AG10803 (cell line): Measurements from ENCODE around the gene SERPINB11.
"Not testable (repeated sequence)": the region's sequence is repeated elsewhere in the genome, so short reads cannot be mapped to it uniquely, and the experiment has no call there.

Experiments used
- DNase-seq: peaks from one replicate; pipeline ENCODE4 v3.0.0; 2010; ENCODE audit warnings: low read depth
- H3K4me3 ChIP-seq: 2 replicates; pipeline ENCODE4 v1.5.1; 2011; ENCODE audit warnings: mild to moderate bottlenecking, low read length, control low read depth
- CTCF ChIP-seq: conservative IDR thresholded peaks from 2 replicates; pipeline ENCODE4 v1.5.1; 2011; ENCODE audit warnings: mild to moderate bottlenecking, low read length, control low read depth, inconsistent platforms

SERPINB11 gene

GRCh38 chr18:63757541-63757940, 54.8 kb downstream of the SERPINB11 start:
- no peak overlapping the region for H3K4me3 ChIP-seq
- DNase-seq, result peak; percentile 56
- no peak for TF ChIP-seq CTCF

- no peak for DNase-seq
- no peak for TF ChIP-seq CTCF
- no peak overlapping the region for H3K4me3 ChIP-seq
Observed at GRCh38 chr18:63758615-63759240, 56.0 kb downstream of the SERPINB11 start.

GRCh38 chr18:63759786-63760185, 57.0 kb downstream of the SERPINB11 start:
- not testable (repeated sequence) for DNase-seq, H3K4me3 ChIP-seq

GRCh38 chr18:63762518-63762917, 59.8 kb downstream of the SERPINB11 start:
- no peak overlapping the region for H3K4me3 ChIP-seq
- DNase-seq, result peak; percentile 81
- no peak for TF ChIP-seq CTCF

GRCh38 chr18:63763831-63764600, 61.3 kb downstream of the SERPINB11 start:
- TF ChIP-seq CTCF, result no peak
- peak; percentile 47 for DNase-seq
- H3K4me3 ChIP-seq, result no peak overlapping the region

GRCh38 chr18:63765837-63766236, 63.1 kb downstream of the SERPINB11 start:
- no peak overlapping the region for H3K4me3 ChIP-seq
- no peak for DNase-seq
- TF ChIP-seq CTCF, result no peak
